Karpas-422 (cell line): ENCODE results near the gene KCNJ4. TPM values are rescaled to one million over a fixed set of nuclear protein-coding genes. Genes with fewer than 3 reads are reported as not detected.

Experiments
- DNase-seq: peaks from one replicate; pipeline ENCODE4 v3.0.0-alpha.2; 2015
- H2AFZ ChIP-seq: fragments of 200-600 bp; sonication (generic); 2 replicates; pipeline ENCODE4 v1.6.1; 2014; ENCODE audit warnings: antibody characterized with exemption, low read length, mixed read lengths
- H3K27ac ChIP-seq: fragments of 200-600 bp; sonication (generic); 2 replicates; pipeline ENCODE4 v1.5.1; 2014; ENCODE audit warnings: mild to moderate bottlenecking, low read length, moderate library complexity
- H3K27me3 ChIP-seq: fragments of 200-600 bp; sonication (generic); 2 replicates; pipeline ENCODE4 v1.6.1; 2014; ENCODE audit warnings: low read length, mixed read lengths
- H3K36me3 ChIP-seq: fragments of 200-600 bp; sonication (generic); 2 replicates; pipeline ENCODE4 v1.6.1; 2014; ENCODE audit warnings: low read length, mixed read lengths; ENCODE audit not compliant: insufficient read depth
- H3K4me1 ChIP-seq: fragments of 200-600 bp; sonication (generic); 2 replicates; pipeline ENCODE4 v1.6.1; 2014; ENCODE audit warnings: mild to moderate bottlenecking, low read length, mixed read lengths
- H3K4me2 ChIP-seq: fragments of 200-600 bp; sonication (generic); 2 replicates; pipeline ENCODE4 v1.6.1; 2014; ENCODE audit warnings: low read length, low read depth, mild to moderate bottlenecking; ENCODE audit not compliant: poor library complexity, severe bottlenecking
- H3K4me3 ChIP-seq: fragments of 200-600 bp; sonication (generic); 2 replicates; pipeline ENCODE4 v1.5.1; 2014; ENCODE audit warnings: mild to moderate bottlenecking, antibody characterized with exemption, low read length, mixed read lengths
- H3K79me2 ChIP-seq: fragments of 200-600 bp; sonication (generic); 2 replicates; pipeline ENCODE4 v1.6.1; 2014; ENCODE audit warnings: mild to moderate bottlenecking, low read length, mixed read lengths
- H3K9ac ChIP-seq: fragments of 200-600 bp; sonication (generic); 2 replicates; pipeline ENCODE4 v1.6.0; 2014; ENCODE audit warnings: low read length
- H3K9me2 ChIP-seq: fragments of 200-600 bp; sonication (generic), shearing (Covaris generic); replicated peaks from 2 replicates; pipeline ENCODE4 v1.6.0; 2014; ENCODE audit warnings: mild to moderate bottlenecking, low read length, moderate library complexity; ENCODE audit not compliant: insufficient read depth
- H3K9me3 ChIP-seq: fragments of 300-700, 200-600 bp; sonication (generic); 2 replicates; pipeline ENCODE4 v1.6.1; 2014; ENCODE audit warnings: low read length, mixed read lengths
- H4K20me1 ChIP-seq: fragments of 200-600 bp; sonication (generic); 2 replicates; pipeline ENCODE4 v1.6.1; 2014; ENCODE audit warnings: mild to moderate bottlenecking, antibody characterized with exemption, low read length, low read depth; ENCODE audit not compliant: insufficient read depth
- total RNA-seq: library from RNA; depleted of rRNA; stranded (reverse); fragments of >200 nt; shearing (Covaris generic); gene quantifications from 2 replicates; pipeline ENCODE4 v1.2.3, GENCODE V29; 2014; ENCODE audit warnings: low replicate concordance

Gene KCNJ4
- total RNA-seq, 1 experiment from 2014 or later, result not detected

DNA sequence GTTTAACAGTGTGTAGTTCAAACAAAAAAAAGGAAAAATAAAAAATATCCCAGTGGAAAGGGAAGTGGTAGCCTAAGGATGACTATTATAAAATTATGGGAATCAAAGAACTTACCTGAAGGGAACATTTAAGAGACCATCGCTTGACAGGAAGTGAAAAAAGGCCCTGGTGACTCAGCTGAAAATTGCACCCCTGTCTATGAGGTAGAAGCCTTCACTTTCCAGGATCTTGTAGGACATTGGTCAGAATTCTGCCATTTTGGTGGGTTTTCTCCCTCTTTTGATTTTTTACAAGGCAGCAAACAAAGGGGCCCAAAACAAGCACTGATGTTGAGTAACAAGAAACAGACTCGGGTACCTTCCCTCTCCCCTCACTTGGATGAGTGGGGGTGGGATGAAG lies 35.5 kb upstream of the KCNJ4 start:
- H3K27ac ChIP-seq, result no peak overlapping the region
- H3K4me2 ChIP-seq, result no peak overlapping the region
- H3K27me3 ChIP-seq, result no peaks in the 10 kb centered on the region
- no peak overlapping the region for H3K9ac ChIP-seq
- H3K79me2 ChIP-seq, result peaks cover 2% of the 10 kb centered on the region
- peaks cover 86% of the 10 kb centered on the region for H3K36me3 ChIP-seq
- peaks cover 28% of the 10 kb centered on the region for H4K20me1 ChIP-seq
- H3K4me3 ChIP-seq, result no peak overlapping the region
- H2AFZ ChIP-seq, result no peak overlapping the region
- no peak for DNase-seq
- no peaks in the 10 kb centered on the region for H3K9me3 ChIP-seq
- no peaks in the 10 kb centered on the region for H3K9me2 ChIP-seq
- H3K4me1 ChIP-seq, result no peaks in the 10 kb centered on the region

DNA sequence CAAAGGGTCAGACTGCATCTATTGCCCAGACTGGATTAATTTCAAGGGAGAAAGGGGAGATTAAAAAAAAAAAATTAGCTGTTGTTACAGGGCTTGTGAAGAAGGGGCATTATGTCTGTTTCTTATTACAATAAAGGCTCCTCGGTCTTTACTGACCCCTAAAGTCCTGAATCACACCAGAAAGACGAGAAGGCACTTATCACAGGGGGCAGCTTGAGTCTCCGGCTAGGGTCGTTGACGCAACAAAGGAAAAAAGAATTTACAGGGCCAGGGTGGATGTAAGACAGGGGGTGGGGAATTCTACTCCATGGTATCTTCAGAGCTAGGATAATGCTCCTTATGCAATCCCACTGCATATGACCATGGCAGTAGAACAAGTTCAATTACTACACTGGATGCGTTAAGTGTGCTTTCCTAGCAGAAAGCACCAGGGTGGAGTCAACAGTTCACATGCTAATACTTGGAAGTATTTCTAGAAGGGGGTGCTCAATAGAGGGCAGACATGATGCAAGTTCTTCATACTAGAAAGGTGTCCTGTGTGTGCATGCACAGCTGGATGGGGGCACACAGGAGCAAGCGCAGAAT lies 34.7 kb upstream of the KCNJ4 start:
- H2AFZ ChIP-seq, result no peak overlapping the region
- H4K20me1 ChIP-seq, result peaks cover 29% of the 10 kb centered on the region
- no peaks in the 10 kb centered on the region for H3K9me3 ChIP-seq
- H3K4me1 ChIP-seq, result no peaks in the 10 kb centered on the region
- H3K36me3 ChIP-seq, result peaks cover 88% of the 10 kb centered on the region
- H3K9ac ChIP-seq, result no peak overlapping the region
- no peak overlapping the region for H3K27ac ChIP-seq
- no peak for DNase-seq
- no peaks in the 10 kb centered on the region for H3K27me3 ChIP-seq
- H3K4me3 ChIP-seq, result no peak overlapping the region
- H3K4me2 ChIP-seq, result no peak overlapping the region
- H3K9me2 ChIP-seq, result no peaks in the 10 kb centered on the region
- no peaks in the 10 kb centered on the region; the same call in none of the 2 replicates for H3K79me2 ChIP-seq

DNA sequence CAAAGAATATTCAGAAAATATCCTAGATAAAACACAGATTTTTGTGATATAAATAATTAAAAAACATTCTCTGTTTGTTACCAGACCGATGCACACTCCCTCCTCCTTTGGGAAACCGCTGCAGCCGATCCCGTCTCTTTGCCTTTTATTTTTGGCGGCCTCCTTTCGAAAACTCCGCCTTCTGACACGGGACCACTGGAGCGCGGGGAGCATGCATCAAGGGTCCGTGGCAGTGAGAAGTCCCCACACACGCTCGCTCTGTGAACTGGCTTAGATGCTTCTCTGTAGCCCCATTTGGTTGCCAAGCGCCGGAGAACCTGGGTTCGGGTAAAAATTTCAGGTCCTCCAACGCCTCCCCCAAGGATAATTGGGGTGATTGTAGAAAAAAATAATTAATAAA lies 34.1 kb upstream of the KCNJ4 start:
- no peak overlapping the region for H3K4me2 ChIP-seq
- no peak for DNase-seq
- no peak overlapping the region for H3K27ac ChIP-seq
- peaks cover 27% of the 10 kb centered on the region for H4K20me1 ChIP-seq
- no peak overlapping the region for H2AFZ ChIP-seq
- H3K9ac ChIP-seq, result no peak overlapping the region
- H3K4me3 ChIP-seq, result no peak overlapping the region
- no peaks in the 10 kb centered on the region for H3K9me3 ChIP-seq
- peaks cover 88% of the 10 kb centered on the region for H3K36me3 ChIP-seq
- H3K9me2 ChIP-seq, result no peaks in the 10 kb centered on the region
- no peaks in the 10 kb centered on the region; the same call in none of the 2 replicates for H3K79me2 ChIP-seq
- no peaks in the 10 kb centered on the region for H3K4me1 ChIP-seq
- no peaks in the 10 kb centered on the region for H3K27me3 ChIP-seq

DNA sequence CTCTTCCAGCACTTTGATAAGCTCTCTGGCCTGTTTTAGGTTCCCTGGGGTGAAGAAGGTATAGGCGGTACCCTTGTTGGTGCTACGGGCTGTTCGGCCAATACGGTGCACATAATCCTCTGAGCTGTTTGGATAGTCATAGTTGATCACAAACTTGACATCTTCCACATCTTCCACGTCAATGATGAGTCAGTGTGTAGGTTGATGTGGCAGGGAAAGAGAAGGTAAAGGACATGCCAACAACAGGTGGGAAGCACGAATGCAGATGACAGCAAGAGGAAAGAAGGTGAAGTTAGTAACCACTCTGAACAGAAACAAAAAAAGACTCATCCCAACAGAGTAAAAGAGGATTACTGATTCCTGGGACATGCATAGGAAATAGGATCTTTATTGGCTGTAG lies 32.9 kb upstream of the KCNJ4 start:
- Histone ChIP-seq H3K9me2 (no peaks in the 10 kb centered on the region), H2AFZ (no peak overlapping the region), H3K4me1 (no peaks in the 10 kb centered on the region), H3K36me3 (peaks cover 88% of the 10 kb centered on the region), H4K20me1 (peaks cover 22% of the 10 kb centered on the region), H3K4me3 (no peak overlapping the region), H3K79me2 (no peaks in the 10 kb centered on the region; the same call in 1 of the 2 replicates), H3K9me3 (no peaks in the 10 kb centered on the region), H3K27me3 (no peaks in the 10 kb centered on the region), H3K4me2 (no peak overlapping the region), H3K27ac (no peak overlapping the region), H3K9ac (no peak overlapping the region)
- no peak for DNase-seq

DNA sequence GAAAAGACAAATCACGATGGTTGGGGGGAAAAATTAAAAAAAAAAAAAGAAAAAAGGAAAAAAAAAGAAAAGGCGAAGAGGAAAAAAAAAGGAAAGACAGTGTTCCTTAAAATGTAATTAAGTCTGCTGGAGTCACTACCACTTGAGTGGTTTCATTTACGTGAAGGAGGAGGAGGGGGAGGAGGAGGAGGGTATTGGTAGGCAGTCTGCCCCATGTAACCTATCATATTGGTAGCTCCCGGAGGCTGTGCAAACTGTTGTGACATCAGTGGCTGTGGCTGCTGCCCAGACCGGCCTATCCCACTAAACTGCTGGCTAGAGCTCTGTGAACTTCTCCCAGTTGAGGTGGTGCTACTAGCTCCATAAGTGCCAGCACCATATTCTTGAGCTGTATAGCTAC lies 30.8 kb upstream of the KCNJ4 start:
- Histone ChIP-seq H3K4me1 (no peaks in the 10 kb centered on the region), H4K20me1 (peaks cover 18% of the 10 kb centered on the region), H3K9ac (no peak overlapping the region), H2AFZ (no peak overlapping the region), H3K9me2 (no peaks in the 10 kb centered on the region), H3K36me3 (peaks cover 84% of the 10 kb centered on the region), H3K79me2 (no peaks in the 10 kb centered on the region; the same call in 1 of the 2 replicates), H3K27me3 (no peaks in the 10 kb centered on the region), H3K4me3 (no peak overlapping the region), H3K9me3 (no peaks in the 10 kb centered on the region), H3K27ac (no peak overlapping the region), H3K4me2 (no peak overlapping the region)
- DNase-seq, result no peak

DNA sequence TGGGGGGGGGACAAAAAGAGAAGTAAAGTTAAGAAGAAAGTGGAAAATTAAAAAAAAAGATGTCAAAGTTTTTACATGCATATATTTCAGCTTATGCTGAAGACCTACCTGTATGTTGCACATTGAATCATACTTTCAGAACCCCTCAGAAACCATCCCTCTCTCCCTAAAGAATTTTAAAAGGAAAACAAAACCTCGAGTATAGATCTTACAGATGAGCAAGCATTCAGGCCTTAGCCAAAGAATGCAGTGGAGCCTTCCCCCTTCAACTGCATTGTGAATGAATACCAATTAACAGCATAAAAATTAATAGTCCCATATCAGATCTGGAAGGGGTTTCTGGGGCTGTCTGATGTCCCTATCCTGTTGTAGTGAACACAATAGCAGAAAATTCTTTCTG lies 29.2 kb upstream of the KCNJ4 start:
- H3K27me3 ChIP-seq, result no peaks in the 10 kb centered on the region
- no peak overlapping the region for H3K9ac ChIP-seq
- H3K4me3 ChIP-seq, result no peak overlapping the region
- H3K27ac ChIP-seq, result no peak overlapping the region
- no peaks in the 10 kb centered on the region for H3K79me2 ChIP-seq
- no peak for DNase-seq
- no peaks in the 10 kb centered on the region for H3K4me1 ChIP-seq
- H3K9me3 ChIP-seq, result no peaks in the 10 kb centered on the region
- no peaks in the 10 kb centered on the region for H3K9me2 ChIP-seq
- no peak overlapping the region for H3K4me2 ChIP-seq
- H3K36me3 ChIP-seq, result peaks cover 70% of the 10 kb centered on the region
- no peak overlapping the region for H2AFZ ChIP-seq
- H4K20me1 ChIP-seq, result peaks cover 18% of the 10 kb centered on the region

DNA sequence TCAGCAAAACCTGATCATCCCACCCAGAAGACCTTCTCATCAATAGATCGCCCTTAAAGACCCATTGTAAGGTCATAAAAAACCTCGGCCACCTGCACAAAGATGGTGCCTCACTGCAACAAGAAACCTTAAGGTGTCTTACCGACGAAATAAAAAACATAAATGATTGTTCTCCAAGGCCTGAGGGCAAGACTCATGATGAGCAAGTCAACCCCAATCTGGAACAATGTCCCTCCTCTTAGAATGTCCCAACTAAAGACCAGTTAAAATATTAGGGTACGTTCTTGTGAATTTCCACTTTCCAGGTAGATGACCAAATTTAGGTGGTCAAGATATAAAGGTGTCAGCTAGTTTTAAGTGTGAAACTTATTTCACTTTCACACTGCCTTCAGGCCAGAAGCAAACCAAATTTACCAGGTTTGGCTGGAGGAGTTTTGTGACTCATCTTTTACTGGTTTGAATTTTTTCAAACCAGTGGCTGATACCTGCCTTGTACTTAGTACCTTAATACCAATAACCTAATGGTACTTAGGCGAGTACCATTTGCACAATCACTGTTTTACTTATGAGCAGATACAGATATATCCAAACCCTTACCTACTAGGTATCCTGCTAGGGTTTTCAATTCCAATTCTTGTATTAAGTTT lies 27.8 kb upstream of the KCNJ4 start:
- Histone ChIP-seq H3K4me1 (no peaks in the 10 kb centered on the region), H3K27me3 (no peaks in the 10 kb centered on the region), H3K9ac (no peak overlapping the region), H3K4me2 (no peak overlapping the region), H3K9me3 (no peaks in the 10 kb centered on the region), H3K4me3 (no peak overlapping the region), H3K27ac (no peak overlapping the region), H3K36me3 (peaks cover 55% of the 10 kb centered on the region), H3K79me2 (no peaks in the 10 kb centered on the region), H2AFZ (no peak overlapping the region), H4K20me1 (peaks cover 7% of the 10 kb centered on the region; the same call in 1 of the 2 replicates), H3K9me2 (no peaks in the 10 kb centered on the region)
- DNase-seq, result no peak

DNA sequence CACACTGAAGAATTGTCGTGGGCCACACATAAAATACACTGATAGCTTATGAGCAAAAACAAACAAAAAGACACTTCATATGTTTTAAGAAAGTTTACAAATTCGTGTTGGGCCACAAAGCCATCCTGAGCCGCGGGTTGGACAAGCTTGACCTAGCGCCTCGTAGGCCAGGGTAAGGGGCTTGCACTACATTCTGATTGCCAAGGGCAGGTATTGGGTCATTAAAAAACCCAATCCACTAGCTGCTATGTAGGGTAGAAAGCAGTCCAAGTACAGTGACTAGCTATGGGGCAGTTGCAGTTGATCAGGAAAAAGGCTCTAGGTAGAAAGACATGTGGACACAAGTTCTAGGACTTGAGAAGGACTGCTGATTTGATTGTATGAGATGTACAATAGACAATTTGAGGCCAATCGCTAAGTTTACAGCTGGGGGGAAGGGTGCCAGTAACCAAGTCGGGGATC lies 26.9 kb upstream of the KCNJ4 start:
- H3K27me3 ChIP-seq, result no peaks in the 10 kb centered on the region
- DNase-seq, result no peak
- H3K4me3 ChIP-seq, result no peak overlapping the region
- H4K20me1 ChIP-seq, result 0 out of 2 replicates have a peak, but pooled peaks cover 6% of the 10 kb centered on the region
- no peak overlapping the region for H2AFZ ChIP-seq
- H3K4me1 ChIP-seq, result no peaks in the 10 kb centered on the region
- H3K9me2 ChIP-seq, result no peaks in the 10 kb centered on the region
- H3K9ac ChIP-seq, result no peak overlapping the region
- H3K4me2 ChIP-seq, result no peak overlapping the region
- no peaks in the 10 kb centered on the region for H3K9me3 ChIP-seq
- H3K79me2 ChIP-seq, result no peaks in the 10 kb centered on the region
- H3K27ac ChIP-seq, result no peak overlapping the region
- H3K36me3 ChIP-seq, result peaks cover 51% of the 10 kb centered on the region
